GM19193 (cell line): ENCODE data around the gene MTRFR.
A peak's percentile ranks its signal among the peaks of the same experiment; 100 is the strongest.

ENCODE experiments used
- POLR2A ChIP-seq: IDR thresholded peaks from 4 replicates; pipeline ENCODE4 v1.6.1; 2011; ENCODE audit not compliant: insufficient read depth, insufficient read length; ENCODE audit errors: extremely low read depth

MTRFR gene

GRCh38 chr12:123232807-123233504 lies at the start of gene MTRFR, which contains the start of gene MPHOSPH9:
MTRFR (plus strand) TSS chr12:123233436; CDS start chr12:123253675, 20,239 bp downstream.
MPHOSPH9 (minus strand) TSS chr12:123233141; CDS start chr12:123230364, 2,777 bp downstream.
- peak; percentile 100 for TF ChIP-seq POLR2A

GRCh38 chr12:123187637-123188036 lies 45.6 kb upstream of the MTRFR start:
- no peak for TF ChIP-seq POLR2A

GRCh38 chr12:123199936-123200335 lies 33.3 kb upstream of the MTRFR start:
- no peak for TF ChIP-seq POLR2A

GRCh38 chr12:123200414-123200813 lies 32.8 kb upstream of the MTRFR start:
- TF ChIP-seq POLR2A: no peak

- TF ChIP-seq POLR2A: peak; percentile 20
These were observed 10.0 kb upstream of the MTRFR start for GRCh38 chr12:123223241-123223668.

- TF ChIP-seq POLR2A: no peak
These were observed 7.8 kb upstream of the MTRFR start for GRCh38 chr12:123225443-123225842.

- TF ChIP-seq POLR2A: no peak
These were observed 5.5 kb upstream of the MTRFR start for GRCh38 chr12:123227581-123228258.

- TF ChIP-seq POLR2A: no peak
These were observed 4.2 kb upstream of the MTRFR start for GRCh38 chr12:123229051-123229450.

- TF ChIP-seq POLR2A: no peak
These were observed 1.3 kb upstream of the MTRFR start for GRCh38 chr12:123231931-123232330.

GRCh38 chr12:123232472-123232806 lies 797 bp upstream of the MTRFR start:
- TF ChIP-seq POLR2A: no peak

GRCh38 chr12:123233505-123234308 lies 471 bp downstream of the MTRFR start:
- TF ChIP-seq POLR2A: no peak

- TF ChIP-seq POLR2A: no peak
These were observed 4.6 kb downstream of the MTRFR start for GRCh38 chr12:123237646-123238329.

- no peak for TF ChIP-seq POLR2A
These were observed 5.1 kb downstream of the MTRFR start for GRCh38 chr12:123238330-123238682.

- TF ChIP-seq POLR2A: no peak
These were observed 5.7 kb downstream of the MTRFR start for GRCh38 chr12:123238961-123239360.

- no peak for TF ChIP-seq POLR2A
These were observed 9.1 kb downstream of the MTRFR start for GRCh38 chr12:123242116-123242904.

- TF ChIP-seq POLR2A: no peak
These were observed 10.5 kb downstream of the MTRFR start for GRCh38 chr12:123243671-123244262.
